Activated CD8-positive, alpha-beta memory T cell treated with anti-CD3 and anti-CD28 coated beads for 4 hours (primary cell): ENCODE results near the gene NIPAL4.
A peak's percentile ranks its signal among the peaks of the same experiment; 100 is the strongest.
"Not testable (repeated sequence)": the region's sequence is repeated elsewhere in the genome, so short reads cannot be mapped to it uniquely, and the experiment has no call there.

Experiments
- DNase-seq, 2 donors: peaks; one replicate each; pipeline ENCODE4 v3.0.0-alpha.2; 2020; ENCODE audit warnings: low read depth in 2 of 2

The NIPAL4 gene

DNA sequence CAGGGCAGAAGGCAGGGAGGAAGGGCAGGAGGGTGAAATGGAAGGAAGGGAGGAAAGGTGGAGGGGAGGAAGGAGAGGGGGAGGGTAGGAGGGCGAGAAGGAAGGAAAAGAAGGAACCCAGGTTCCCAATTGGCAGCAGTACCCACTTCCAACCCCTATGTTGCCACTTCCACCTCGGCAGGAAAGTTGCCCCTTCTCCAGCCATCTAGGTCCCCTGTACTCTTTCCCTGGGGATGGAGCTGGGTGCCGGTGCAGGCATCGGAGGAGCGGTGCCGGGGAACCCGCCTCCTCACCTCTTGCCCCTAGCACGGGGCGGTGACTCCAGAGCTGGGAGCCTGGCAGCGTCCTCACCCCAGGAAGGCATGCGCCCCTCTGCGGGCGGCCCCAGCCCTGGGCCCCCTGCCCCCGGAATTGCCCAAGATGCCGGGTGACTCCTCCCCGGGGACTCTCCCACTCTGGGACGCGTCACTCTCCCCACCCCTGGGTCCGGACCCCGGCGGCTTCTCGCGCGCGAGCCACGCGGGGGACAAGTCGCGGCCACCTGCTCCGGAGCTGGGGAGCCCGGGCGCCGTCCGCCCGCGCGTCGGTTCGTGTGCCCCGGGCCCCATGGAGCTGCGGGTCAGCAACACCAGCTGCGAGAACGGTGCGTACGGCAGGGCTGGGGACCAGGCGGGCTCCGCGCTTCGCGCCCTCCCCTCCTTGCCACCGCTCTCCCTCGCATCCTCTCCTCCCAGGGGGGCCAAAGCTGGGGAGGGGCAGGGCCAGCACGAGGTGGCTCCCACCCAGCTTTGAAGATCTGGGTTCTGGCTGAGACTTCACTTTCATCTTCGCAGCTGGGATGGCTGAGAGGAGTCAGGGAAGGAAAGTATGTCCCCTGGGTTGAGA lies at the start of gene NIPAL4:
NIPAL4 (plus strand) TSS at position 499 of the 885 bp plus-strand sequence; CDS start at position 607, 108 bp downstream.
- DNase-seq, result peak; percentile 8 to 20

DNA sequence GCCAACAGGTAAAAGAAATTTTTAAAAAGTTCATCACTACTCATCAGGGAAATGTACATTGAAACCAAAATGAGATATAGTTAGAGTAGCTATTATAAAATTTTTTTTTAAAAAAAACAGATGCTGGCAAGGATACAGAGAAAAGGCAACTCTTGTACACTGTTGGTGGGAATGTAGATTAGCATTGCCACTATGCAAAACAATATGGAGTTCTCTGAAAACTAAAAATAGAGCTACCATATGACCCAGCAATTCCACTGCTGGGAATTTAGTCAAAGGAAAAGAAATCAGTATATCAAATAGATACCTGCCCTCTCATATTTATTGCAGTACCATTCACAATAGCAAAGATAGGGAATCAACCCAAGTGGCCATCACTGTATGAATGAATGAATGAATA lies 44.2 kb upstream of the NIPAL4 start:
- DNase-seq, result no peak

DNA sequence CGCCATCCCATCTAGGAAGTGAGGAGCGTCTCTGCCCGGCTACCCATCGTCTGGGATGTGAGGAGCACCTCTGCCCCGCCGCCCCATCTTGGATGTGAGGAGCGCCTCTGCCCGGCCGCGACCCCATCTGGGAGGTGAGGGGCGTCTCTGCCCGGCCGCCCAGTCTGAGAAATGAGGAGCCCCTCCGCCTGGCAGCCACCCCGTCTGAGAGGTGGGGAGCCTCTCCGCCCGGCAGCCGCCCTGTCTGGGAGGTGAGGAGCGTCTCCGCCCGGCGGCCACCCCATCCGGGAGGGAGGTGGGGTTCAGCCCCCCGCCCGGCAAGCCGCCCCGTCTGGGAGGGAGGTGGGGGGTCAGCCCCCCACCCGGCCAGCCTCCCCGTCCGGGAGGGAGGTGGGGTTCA lies 40.5 kb upstream of the NIPAL4 start:
- not testable (repeated sequence) for DNase-seq

DNA sequence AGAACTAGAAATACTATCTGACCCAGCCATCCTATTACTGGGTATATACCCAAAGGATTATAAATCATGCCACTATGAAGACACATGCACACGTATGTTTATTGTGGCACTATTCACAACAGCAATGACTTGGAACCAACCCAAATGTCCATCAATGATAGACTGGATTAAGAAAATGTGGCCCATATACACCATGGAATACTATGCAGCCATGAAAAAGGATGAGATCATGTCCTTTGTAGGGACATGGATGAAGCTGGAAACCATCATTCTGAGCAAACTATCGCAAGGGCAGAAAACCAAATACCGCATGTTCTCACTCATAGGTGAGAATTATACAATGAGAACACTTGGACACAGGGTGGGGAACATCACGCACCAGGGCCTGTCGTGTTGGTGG lies 30.1 kb upstream of the NIPAL4 start:
- not testable (repeated sequence) for DNase-seq

DNA sequence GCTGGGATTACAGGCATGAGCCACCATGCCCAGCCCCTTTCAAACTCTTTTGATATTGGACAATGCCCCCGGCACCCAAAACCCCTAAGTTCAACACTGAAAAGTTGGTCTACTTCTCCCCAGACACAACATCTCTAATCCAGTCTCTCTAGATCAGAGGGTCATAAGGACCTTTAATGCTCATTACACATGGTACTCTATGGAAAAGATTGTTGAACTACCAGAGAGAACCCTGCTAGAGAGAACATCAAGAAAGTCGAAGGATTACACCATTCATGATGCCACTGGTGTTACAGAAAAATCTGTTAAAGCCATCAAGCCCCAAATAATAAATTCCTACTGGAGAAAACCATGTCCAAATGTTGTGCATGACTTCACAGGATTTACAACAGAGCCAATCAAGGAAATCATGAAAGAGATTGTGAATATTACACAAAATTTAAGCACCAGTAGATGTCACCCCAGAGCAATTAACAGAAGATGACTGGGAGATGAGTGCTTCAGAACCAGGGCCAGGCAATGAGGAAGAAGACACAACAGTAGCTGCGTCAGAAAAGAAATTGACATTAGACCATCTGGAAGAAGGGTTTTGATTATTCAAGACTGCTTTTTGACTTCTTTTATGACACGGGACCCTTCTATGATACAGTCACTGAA lies 28.3 kb upstream of the NIPAL4 start:
- no peak for DNase-seq

DNA sequence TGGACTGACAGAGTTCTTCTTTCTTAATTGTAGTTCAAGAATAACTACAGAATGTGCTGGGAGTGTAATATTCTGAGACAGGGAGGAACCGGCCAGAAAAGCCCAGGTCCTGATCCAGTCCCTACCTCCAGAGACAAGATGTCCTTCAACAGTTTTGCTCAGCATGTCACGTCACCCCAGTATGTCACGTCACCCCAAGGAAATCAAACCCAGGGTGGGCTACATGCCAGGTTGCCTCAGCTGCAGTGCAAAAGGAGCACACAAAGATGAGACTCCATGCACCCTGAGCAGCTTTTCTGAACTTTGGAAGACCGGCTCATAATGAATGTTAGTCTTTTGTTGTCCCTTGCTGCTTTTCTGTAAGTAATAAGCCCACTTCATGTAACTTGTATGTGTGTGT lies 25.9 kb upstream of the NIPAL4 start:
- DNase-seq, result no peak

DNA sequence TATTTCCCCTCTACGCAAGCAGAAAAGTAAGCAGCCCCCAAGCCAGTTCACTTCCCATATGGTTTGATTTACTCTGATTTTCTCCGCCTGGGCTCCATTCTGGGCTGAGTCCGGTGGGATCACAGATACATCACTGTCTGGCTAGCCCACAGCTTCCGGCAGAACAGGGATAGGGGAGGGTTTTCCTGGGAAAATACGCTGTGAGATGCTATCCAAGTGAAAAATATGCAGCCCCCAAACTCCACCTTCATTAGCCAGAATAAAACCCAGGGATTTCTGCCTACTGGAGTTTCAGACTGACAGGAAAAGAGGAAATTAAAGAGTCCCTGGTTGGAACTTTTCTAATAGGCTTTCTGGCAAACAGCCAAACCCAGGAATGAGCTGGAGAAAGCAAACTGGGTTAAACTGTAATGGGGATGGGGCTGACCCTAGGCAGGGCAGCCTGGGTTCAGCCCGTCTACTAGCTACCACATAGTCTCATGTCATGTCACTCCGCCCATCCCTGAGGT lies 16.9 kb upstream of the NIPAL4 start:
- DNase-seq, result no peak

DNA sequence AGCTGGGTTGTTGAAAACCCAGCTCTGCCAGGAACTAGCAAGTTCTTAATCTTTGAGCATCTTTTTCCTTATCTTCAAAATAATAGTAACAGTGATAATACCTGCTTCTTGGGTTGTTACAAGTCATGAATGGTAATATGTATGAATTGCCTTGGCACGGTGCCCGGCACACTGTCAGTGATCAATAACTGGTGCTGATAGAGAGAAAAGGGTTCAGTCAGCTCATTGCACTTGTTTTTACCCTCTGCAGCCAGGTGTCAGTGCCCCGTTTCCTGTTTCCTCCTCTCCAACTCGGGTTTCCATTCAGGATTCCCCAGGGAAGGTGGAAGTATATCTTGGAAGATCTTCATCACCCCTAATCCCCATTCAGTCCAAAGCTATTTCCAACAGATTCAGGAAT lies 15.8 kb upstream of the NIPAL4 start:
- DNase-seq, result no peak

DNA sequence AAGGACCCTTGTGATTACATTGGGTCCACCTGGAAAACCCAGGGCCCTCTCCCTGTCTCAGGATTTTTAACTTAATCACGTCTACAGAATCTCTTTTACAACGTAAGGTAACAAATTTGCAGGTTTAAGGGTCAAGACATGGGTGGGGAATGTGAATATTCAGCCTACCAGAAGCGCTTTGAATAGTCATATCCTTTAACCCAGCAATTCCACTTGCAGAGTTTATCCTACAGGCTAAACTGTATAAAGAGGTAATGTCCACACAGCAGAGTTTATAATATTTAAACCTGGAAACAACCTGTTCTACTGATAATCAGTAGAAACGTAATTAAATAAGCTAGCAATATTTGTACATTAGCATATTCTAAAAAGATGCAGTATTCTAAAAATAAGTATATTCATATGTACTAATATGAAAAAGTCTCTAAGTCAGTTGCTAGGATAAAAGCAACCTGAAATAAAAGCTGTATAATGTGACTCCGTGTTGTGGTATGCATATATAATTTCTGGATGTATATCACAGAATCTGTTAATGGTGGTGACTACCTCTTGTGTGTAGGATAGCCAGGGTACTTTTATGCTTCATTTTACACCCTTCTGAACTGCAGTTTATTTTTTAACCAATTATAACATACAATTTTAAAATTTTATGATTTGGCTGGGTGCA lies 14.1 kb upstream of the NIPAL4 start:
- no peak for DNase-seq

DNA sequence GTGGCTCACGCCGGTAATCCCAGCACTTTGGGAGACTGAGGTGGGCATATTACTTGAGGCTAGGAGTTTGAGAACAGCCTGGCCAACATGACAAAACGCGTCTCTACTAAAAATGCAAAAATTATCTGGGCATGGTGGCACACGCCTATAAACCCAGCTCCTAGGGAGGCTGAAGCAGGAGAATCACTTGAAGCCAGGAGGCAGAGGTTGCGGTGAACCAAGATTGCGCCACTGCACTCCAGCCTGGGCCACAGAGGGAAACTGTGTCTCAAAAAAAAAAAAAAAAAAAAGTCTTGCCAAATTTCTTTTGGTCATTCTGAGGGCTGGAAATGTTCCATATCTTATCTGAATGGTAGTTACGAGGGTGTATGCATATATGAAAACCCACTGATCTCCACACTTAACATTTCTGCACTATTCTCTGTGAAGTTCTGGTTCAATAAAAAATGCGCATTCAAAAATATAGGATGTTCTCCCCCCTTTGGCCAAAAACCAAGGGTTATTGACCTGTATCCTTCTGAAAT lies 13.5 kb upstream of the NIPAL4 start:
- no peak for DNase-seq

DNA sequence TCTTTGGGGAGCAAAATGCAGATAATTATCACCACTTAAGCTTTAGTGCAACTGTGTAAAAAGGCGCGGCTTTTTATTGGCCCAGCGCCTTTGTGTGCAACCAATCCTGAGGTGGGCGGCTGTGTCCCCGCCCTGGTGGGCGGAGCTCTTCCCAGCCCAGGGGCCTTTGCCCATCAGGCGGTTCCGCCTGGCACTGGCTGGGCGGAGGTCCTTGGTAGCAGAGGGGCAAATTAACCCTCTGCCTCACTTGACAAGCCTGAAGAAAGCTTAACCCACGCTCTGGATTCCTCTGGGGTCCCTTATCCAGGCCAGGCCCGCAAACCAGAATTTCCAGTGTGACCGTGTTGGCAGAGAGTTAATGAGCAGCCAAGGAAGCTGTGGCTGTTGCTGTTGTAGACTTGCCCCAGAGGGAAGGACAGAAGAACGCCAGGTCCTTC lies 12.8 kb upstream of the NIPAL4 start:
- no peak for DNase-seq

DNA sequence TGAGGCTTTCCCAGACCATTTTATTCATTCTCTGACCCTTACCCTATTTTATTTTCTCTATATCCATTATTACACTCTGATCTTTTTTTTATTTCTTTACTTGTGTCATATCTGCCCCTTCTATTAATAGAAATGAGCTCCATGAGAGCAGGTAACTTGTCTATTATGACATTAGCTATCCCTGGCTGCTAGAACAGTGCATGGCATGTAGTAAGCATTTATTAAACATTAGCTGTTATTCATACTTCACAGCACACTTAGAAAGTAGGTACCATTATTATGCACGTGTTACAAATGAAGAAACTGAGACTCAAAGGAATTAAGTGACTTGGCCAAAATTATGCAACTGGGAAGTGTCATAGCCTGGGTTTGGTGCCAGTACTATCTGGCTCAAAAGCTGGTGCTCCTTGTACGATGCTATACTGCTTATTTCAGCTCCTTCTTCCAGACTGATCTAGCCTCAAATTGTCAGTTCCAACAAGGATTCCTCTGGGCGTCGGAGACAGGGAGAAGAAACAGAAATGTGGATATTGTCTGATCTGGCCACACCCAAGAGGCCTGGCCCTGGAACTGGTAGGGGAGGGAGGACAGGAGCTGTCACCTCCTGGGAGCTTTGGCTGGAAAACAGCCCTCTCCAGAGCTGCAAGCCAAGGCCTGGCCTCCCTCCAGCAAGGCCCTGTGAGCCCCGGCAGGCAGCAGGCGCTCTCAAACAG lies 10.8 kb upstream of the NIPAL4 start:
- no peak for DNase-seq

DNA sequence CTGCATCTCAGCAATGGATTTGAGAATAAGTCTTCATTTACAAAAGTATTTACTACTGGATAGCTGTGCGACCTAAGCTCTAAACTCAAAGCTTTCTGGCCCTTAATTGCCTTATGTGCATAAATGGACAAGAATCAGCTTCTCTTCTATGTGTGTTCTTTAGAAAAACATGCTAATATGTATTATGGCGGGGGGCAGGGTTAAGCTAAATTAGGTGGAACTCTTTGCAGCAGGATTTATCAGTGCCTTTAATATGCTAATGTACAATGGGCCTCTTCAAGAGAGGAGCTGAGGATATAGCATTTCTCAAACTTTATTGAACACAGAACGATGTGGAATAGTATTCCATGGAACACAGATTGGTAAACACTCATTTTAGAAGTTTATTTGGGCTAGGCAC lies 10.0 kb upstream of the NIPAL4 start:
- DNase-seq, result no peak

DNA sequence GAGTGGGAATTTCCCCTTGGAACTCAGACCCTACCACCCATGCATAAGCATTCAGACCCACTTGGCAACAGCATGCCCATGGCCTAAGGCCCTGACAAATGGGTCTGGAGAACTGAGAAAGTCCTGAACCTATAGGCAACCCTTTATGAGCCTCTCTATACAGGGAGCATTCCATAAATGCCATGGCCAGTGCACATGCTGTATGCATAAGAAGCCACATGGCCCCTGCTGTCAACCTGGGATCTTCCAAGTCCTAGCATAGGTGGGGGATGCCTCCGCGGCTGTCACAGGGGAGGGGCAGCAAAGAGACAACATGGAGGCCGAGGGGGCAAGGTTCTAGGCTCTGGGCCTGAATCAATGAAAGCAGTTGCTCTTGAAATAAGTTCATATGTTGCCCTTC lies 8.2 kb upstream of the NIPAL4 start:
- no peak for DNase-seq

DNA sequence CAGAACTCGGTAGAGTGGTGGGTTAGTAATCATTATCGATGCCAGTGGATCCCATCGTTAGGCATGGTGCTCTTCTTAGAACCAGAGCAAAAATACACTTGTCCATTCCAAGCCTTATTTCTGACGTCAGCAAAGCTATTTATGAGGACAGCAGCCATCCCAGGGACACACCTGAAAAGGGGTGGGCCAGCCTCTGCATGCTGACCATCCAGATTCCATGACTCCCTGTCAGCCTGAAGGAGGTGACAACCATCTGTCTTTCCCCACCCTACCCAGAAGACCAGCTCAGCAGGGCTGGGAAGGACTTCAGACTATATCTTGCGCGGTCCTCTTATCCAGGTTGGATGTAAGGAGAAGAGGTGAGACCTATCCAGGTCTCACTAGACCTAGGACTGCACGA lies 5.7 kb upstream of the NIPAL4 start:
- DNase-seq, result no peak

DNA sequence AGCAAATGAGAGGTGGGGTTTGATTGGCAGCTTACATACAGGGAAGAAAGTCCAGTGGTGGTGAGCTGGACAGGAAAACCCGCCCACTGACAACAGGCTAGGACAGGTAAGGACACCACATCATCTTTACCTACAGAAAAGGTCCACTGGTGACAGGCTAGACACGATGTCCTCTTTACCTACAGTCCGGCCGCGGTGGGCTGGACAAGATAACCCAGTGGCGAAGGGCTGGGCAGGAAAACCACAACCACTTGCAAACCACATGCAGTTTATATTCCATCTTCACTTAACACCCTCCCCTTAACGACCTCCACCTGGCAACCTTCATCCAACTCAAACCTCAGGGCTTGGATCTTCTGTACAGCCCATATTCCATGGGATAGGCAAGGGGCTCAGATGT lies 5.0 kb upstream of the NIPAL4 start:
- no peak for DNase-seq

DNA sequence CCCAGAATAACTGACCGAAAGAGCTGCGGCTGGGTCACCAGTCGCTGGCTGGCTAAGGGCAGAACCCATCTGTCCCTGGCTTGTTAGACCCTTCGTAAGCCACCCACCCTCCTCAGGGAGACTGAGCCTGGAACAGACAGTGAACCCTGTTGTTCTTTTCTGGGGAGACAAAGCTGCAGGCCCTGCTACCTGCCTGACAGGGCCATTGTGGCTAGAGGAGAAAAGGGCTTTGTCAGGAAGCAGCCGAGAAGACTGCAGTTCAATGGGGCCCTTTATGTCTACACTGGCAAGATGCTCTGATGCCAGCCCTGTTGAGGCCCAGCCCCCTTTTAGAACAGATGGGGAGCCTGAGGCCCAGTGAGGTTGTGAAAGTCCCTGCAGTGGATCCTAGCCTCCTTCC lies 3.7 kb upstream of the NIPAL4 start:
- DNase-seq, result no peak

DNA sequence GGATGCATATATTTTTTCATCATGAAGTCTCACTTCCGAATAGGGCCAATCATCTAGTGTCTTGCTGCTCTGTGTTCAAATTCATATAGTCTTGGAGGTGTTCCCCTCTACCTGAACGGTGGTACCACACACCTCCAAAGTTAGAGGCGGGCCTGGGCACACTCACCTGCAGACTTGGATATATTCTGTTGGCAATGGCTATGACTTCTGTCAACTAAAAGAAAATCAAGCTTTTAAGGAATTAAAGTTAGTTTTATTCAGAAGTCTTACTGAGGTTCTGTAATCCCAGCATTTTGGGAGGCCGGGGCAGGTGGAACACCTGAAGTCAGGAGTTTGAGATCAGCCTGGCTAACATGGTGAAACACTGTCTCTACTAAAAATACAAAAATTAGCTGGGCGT lies 2.6 kb upstream of the NIPAL4 start:
- DNase-seq, result no peak

DNA sequence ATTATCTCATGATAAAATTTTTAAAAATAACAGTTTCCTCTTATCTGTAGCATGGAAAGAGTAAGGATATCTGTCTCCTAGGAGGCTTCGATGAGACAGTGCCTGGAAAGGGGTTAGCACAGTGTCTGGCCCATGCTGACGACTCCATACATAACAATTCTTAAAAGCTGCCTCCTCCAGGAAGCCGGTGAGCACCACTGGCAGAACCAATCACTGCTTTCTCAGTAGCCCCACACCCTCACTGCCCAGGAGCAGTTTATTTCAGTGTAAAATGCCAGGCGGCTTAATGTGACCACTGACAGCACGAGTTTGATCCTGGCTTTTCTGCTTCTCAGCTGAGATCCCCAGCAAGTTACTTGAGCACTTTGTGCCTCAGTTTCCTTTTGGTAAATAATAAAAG lies 1.2 kb upstream of the NIPAL4 start:
- no peak for DNase-seq

DNA sequence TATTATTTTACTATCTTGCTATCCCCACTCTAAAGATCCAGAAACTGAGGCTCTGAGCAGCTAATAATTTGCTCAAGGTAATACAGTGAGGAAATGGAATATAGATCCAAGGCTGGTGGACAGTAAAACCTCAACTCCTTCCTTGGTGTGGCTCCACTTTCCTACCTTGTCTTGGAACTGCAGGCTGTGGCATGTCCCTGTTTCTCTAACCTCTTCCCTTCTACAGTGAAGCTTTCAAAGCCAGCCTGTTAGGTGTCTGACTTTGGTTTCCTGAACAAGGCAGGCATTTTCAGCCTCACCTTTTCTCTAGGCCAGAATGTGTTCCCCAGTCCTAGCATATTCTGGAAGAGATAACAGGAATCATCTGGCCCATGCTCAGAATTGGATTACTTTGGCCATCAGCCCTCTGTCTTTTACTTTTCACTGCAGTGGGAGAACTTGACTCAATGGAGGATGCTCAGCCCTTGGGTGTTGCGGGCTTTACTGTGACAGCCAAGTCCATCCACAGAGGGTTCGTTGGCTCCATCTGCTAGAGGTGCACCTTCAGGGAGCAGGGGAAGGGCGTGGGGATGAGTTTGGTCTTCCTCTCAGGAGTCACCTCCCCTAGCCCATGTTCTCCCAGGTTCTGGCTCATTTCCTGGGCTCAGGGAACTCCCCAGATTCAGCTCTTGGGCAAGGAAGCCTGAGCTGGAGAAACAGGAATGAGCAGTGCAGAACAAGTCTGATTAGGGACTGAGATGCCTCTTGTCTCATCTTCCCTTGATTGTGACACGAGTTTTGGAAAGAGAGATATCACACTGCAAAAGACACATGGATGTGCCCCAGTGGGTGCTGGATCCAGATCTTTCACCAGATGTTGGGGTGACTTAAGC lies 1.1 kb downstream of the NIPAL4 start:
- no peak for DNase-seq

DNA sequence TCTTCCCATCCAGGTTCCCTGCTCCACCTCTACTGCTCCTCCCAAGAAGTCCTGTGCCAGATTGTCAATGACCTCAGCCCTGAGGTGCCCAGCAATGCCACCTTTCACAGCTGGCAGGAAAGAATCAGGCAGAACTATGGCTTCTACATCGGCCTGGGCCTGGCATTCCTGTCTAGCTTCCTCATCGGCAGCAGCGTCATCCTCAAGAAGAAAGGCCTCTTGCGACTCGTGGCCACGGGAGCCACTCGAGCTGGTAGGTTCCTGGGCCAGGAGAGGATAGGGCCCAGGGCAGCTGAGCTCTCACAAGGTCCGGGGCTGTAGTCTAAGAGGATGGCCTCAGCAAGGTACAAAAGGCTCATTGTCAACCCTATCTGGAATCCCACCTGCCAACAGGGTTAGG lies 3.1 kb downstream of the NIPAL4 start:
- DNase-seq, result no peak
